GM12891 (cell line): ENCODE measurements around the gene KIAA1755.

Source experiments
- PAX5 ChIP-seq: IDR thresholded peaks from 2 replicates; pipeline ENCODE4 v1.6.1; 2011; ENCODE audit warnings: low read length, moderate library complexity, mild to moderate bottlenecking; ENCODE audit not compliant: insufficient read depth, severe bottlenecking
- POLR2A ChIP-seq: IDR thresholded peaks from 2 replicates; pipeline ENCODE4 v1.6.1; 2011; ENCODE audit warnings: low read depth, low read length, control low read depth
- POLR2AphosphoS5 ChIP-seq: IDR thresholded peaks from 2 replicates; pipeline ENCODE4 v1.6.1; 2011; ENCODE audit warnings: low read depth, low read length, control low read depth
- POU2F2 ChIP-seq: IDR thresholded peaks from 2 replicates; pipeline ENCODE4 v1.6.1; 2011; ENCODE audit warnings: low read depth, mild to moderate bottlenecking, control low read depth, low read length, moderate library complexity
- SPI1 ChIP-seq: IDR thresholded peaks from 2 replicates; pipeline ENCODE4 v1.6.1; 2011; ENCODE audit warnings: low read depth, low read length, control low read depth
- TAF1 ChIP-seq: IDR thresholded peaks from 2 replicates; pipeline ENCODE4 v1.6.1; 2011; ENCODE audit warnings: low read depth, low read length, control low read depth

- TF ChIP-seq SPI1, result no peak
- TF ChIP-seq POLR2A, result no peak
- no peak for TF ChIP-seq TAF1
- TF ChIP-seq POLR2AphosphoS5, result no peak
- TF ChIP-seq PAX5, result no peak
- no peak for TF ChIP-seq POU2F2
Observed at GRCh38 chr20:38166703-38167233, 93.8 kb downstream of the KIAA1755 start.
